UCSD-AML1 (cell line): ENCODE data around the gene TK2.
A peak's percentile ranks its signal among the peaks of the same experiment; 100 is the strongest.
"Not testable (repeated sequence)": the region's sequence is repeated elsewhere in the genome, so short reads cannot be mapped to it uniquely, and the experiment has no call there.

Experiments
- DNase-seq: peaks from one replicate; lab custom pipeline; 2025; ENCODE audit not compliant: unreplicated experiment; lab: John Stamatoyannopoulos, UW

Gene TK2

GRCh38 chr16:66549284-66550131 lies at the start of gene TK2:
TSS of gene TK2 (minus strand) at chr16:66550122. CDS start at chr16:66550061, 61 bp downstream.
- DNase-seq, result peak; percentile 76

DNA sequence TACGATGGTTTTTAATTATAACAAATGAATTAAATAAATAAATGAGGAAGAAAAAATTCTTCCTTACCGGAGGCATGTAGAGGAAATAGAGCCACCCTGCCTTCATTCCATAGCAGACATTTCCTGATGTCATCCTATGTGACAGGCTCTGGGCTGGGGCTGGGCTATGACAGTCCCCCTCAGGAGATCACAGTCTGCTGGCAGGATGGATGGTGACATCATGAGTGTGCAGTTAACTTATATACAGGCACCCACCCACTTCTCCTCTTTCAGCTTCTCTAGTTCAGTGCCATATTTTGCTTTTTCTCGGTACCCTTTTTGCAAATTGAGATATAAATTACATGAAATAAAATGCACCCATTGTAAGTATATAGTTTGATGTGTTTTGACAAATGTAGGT lies 48.2 kb upstream of the TK2 start:
- DNase-seq, result peak; percentile 51

- DNase-seq, result no peak
These were observed 47.3 kb upstream of the TK2 start for GRCh38 chr16:66596986-66597848.

DNA sequence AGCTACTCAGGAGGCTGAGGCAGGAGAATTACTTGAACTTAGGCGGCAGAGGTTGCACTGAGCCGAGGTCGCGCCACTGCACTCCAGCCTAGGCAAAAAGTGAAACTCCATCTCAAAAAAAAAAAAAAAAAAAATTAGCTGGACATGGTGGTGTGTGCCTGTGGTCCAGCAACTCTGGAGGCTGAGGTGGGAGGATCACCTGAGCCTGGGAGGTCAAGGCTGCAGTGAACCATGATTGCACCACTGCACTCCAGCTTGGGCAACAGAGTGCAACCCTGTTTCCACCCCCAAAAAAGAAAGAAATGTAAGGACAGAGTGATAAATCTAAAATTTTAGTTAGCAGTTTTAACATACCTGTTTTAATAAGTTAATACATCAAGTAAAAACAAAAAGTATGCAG lies 46.6 kb upstream of the TK2 start:
- DNase-seq, result not testable (repeated sequence)

DNA sequence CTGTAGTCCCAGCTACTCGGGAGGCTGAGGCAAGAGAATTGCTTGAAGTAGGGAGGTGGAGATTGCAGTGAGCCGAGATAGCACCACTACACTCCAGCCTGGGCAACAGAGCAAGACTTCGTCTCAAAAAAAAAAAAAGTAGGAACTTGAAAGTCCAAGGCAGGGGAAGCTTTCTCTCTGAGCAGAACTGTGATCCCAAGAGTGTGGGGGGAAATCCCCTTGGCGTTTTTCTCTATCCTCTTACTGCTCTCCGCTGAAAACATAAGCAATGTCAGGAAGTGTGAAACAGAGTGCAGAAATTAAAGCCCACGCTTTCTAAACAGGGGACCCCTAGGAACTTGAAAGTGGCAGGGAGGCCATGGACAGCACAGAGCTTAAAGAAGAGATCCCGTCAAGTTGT lies 44.8 kb upstream of the TK2 start:
- no peak for DNase-seq

DNA sequence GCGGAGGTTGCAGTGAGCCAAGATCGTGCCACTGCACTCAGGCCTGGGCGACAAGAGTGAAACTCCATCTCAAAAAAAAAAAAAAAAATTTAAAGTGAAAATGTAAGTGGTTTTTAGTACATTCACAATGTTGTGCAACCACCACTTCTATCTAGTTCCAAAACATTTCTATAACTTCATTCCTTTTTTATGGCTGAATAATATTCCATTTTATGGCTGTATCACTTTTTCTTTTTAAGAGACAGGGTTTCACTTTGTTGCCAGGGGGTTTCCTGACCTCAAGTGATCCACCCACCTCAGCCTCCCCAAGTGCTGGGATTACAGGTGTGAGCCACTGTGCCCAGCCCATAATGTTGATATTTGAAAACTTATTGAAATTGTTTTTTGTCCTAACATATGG lies 42.9 kb upstream of the TK2 start:
- DNase-seq, result no peak

DNA sequence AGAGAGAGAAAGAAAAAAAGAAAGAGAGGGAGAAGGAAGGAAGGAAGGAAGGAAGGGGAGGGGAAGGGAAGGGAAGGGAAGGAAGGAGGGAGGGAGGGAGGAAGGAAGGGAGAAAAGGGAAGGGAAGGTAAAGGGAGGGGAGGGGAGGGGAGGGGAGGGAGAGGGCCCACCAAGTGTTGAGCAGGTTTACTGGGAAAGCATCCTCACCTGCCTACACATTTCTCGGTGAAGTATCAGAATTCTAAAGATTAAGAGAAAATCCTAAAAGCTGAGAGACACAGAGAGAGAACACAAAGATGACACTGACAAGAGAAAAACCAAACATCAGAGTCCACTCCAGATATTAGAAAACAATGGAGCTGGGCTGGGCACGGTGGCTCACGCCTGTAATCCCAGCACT lies 42.3 kb upstream of the TK2 start:
- DNase-seq, result no peak

DNA sequence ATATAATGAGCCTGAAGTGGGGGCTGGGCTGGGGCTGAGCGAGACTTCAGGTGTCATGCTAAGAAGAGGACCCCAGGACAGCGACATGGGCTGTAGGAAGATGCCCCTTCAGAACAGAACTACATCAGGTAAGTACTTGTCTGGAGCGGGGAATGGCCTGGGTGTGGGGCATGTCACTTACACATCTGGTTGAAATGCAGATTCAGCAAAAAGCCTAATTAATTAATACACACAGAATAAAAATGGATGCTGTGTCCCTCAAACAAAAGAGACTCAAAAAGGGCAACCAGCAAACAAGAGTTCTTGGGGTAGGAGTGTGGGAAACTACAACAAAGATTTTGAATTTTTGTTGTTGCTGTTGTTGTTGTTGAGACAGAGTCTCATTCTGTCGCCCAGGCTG lies 41.1 kb upstream of the TK2 start:
- DNase-seq, result no peak

DNA sequence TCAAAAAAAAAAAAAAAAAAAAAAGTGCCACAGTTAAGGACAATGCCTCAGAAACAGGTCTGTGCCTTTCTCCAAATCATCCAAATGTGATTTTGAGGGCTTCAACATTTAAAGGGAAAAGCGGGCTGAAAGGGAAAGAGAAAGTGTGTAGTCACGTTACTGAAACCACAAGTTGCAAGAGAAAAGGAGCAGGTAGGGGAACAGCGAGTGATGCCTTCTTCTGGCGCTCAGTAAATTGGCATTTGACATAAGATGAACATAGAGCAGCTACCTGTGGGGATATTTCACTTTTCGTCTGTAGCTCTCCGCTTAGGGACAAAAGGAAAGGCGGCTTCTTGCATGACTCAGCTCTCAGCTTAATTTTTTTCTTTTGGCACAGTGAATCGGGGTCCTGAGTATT lies 40.4 kb upstream of the TK2 start:
- no peak for DNase-seq

DNA sequence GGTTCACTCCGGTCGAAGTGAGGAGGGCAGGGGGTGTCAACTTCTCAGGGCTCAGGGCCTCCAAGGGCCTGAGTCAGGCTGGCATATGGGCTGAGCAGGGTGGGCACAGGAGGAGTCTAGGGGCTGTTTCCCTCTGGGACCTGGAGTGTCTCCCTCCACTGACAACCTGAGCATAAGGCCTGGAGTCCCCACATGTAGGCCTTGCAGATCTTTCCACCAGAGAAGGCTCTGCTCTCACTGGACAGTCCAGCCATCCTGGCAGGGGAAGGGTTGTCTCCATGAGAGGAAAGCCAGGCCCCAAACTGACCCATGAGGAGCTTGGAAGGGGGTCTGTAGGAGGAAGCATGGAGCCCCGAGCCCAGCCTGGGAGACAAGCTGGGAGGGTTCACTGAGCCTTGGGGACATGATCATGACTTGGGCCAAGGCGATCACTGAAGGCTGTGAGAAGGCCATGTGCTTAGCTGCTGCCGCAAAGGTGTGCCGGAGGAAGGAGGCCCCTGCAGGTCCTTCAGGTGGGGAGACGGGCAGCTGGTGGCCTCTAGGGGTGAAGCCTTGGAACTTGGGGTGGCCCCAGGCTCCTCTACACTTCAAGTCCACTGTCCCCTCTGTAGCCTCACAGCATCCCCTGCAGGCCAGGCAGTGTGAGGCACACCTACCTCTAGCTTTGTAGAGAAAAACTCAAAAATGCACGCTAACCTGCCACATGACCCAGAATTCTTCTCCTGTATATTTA lies 39.2 kb upstream of the TK2 start:
- DNase-seq, result peak; percentile 76

- no peak for DNase-seq
These were observed 38.1 kb upstream of the TK2 start for GRCh38 chr16:66587881-66588600.

DNA sequence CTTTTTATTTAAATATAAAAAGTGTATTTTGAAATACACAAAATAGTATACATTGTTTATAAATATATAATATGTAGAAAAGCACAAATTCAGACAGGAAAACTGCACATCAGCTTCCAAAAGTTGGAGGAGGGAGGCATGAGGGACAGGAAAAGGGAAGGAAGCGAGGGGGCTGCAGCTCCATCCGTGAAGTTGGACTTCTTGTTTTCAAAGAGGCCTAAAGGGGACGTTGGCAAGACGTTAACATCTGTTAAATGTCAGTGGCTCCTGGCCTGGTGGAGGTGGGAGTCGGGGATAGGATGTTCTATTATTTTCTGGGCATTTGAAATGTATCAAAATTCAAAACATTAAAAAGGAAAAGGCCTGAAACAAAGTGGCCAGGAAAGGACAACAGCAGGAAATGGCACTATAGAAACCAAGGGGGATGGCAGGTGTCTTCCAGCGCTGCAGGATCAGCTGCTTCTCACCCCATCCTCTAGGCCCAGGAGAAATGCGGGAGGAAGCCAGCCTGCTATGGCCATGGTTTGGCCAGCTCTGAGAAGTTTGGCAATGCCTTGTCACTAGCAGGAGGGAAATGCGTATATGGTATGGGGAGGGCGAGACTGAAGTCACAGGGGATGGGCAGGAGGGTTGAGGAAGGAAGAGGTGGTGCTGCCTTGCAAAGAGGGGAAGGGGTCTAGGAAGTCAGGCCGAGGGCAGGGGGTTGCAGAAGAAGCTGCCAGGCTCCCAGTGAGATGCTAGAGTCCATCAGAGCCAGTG lies 35.7 kb upstream of the TK2 start:
- DNase-seq, result peak; percentile 56

- DNase-seq, result no peak
These were observed 31.5 kb upstream of the TK2 start for GRCh38 chr16:66581246-66581952.

GRCh38 chr16:66580605-66581209 lies 30.8 kb upstream of the TK2 start:
- no peak for DNase-seq

DNA sequence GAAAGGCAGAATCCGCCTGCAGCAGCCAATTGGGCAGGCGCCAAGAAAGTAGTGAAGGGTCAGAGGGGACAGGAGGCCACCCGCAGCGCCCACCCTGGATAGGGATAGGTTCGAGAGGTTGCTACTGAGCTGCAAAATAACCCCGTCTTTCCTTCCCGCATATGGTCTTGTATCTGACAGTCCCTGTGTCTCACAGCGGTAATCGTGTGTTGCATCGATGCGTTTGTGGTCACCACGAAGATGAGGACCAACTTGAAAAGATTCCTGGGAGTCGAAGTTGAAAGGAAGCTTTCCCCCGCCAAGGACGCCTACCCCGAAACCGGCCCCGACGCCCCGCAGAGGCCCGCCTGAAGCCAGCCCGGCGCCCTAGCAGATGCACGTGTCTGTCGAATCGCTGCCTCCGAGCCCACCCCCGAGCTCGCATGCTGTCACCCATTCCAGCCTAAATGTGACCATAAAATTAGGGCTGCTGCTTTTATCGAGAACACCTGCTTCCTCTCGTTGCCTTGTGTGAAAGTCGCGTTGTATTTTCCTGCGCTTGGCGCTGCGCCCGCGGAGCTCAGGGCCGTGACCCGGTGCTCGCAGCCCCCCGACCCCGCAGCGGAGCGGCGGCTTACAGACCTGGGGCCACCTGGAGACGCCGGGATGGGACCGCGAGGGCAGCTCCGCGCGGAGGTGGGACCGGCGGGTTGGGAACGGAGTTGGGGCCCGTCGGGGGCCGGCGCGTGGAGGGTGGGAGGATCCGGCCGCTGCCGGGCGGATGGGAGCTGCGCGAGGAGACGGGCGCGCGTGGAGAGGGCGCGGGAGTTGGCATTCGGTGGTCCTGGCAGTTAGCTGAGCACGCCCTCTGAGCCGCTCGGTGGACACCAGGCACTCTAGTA lies 29.0 kb upstream of the TK2 start, which contains the start of gene CMTM2:
TSS of gene CMTM2 (plus strand) at position 813 of the 881 bp plus-strand sequence. CDS start 145 bp downstream, outside the sequence.
- no peak for DNase-seq

DNA sequence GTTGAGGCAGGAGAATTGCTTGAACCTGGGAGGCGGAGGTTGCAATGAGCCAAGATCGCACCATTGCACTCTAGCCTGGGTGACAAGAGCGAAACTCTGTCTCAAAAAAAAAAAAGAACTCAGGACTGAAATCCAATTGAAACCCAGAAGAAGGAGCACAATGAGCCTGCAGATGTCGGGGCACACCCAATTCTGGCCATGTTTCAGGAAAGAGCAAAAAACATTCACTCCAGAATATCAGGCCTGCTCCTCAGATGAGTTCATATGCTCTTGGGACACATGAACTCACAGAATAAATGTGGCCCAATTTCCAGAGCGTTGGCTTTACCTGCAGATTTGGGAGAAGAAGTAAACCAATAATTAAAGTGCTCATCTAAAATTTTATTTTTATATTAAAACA lies 26.4 kb upstream of the TK2 start:
- no peak for DNase-seq

DNA sequence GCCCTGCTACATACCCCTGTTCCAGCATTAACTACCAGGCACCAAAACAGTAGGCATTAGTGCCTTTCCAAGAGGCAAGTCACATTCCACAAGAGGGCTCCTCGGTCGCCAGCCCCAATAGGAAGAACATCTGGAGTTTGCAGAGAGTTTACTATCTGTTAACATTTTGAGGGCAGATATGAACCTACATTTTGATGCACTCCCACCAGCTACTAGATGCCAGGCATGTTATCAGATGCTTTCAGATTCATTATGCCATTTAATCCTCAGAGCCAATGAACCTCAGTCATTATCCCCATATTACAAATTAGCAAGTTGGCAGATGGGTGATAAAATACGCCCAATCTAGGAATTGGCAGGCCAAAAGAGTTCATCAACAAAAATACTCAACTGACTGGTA lies 25.1 kb upstream of the TK2 start:
- no peak for DNase-seq

GRCh38 chr16:66574531-66574930 lies 24.6 kb upstream of the TK2 start:
- DNase-seq, result no peak
